UCSD-AML1 (cell line): ENCODE data around the gene SNX15.
"Not testable (repeated sequence)": the region's sequence is repeated elsewhere in the genome, so short reads cannot be mapped to it uniquely, and the experiment has no call there.

Experiments used
- DNase-seq: peaks from one replicate; lab custom pipeline; 2025; ENCODE audit not compliant: unreplicated experiment; lab: John Stamatoyannopoulos, UW

SNX15 gene

GRCh38 chr11:65027213-65028067 is at the start of gene SNX15:
SNX15 (plus strand) TSS chr11:65027439; CDS start chr11:65027538, 99 bp downstream.
- DNase-seq, result peak; percentile 93

- not testable (repeated sequence) for DNase-seq
Observed at GRCh38 chr11:64983339-64983738, 43.9 kb upstream of the SNX15 start.

GRCh38 chr11:64987998-64988854 is 39.0 kb upstream of the SNX15 start:
- no peak for DNase-seq

DNA sequence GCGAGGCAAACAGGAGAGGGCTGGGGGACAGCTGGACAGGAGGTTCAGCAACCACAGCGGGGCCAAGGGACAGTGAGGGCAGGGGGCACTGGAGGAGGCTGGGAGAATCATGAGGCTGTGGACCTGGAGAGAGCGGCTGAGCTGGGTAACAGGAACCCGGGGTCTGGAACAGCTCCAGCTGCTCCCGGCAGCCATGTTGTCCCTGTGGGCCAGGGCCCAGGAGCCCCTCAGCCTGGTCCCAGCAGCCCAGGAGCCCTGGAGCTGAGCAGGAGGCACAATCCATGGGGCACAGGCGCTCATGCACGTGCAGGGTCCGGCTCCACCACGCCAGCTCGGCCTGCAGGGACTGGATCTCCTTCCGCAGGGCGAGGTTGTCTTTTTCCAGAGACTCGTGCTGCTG is 37.8 kb upstream of the SNX15 start:
- no peak for DNase-seq

DNA sequence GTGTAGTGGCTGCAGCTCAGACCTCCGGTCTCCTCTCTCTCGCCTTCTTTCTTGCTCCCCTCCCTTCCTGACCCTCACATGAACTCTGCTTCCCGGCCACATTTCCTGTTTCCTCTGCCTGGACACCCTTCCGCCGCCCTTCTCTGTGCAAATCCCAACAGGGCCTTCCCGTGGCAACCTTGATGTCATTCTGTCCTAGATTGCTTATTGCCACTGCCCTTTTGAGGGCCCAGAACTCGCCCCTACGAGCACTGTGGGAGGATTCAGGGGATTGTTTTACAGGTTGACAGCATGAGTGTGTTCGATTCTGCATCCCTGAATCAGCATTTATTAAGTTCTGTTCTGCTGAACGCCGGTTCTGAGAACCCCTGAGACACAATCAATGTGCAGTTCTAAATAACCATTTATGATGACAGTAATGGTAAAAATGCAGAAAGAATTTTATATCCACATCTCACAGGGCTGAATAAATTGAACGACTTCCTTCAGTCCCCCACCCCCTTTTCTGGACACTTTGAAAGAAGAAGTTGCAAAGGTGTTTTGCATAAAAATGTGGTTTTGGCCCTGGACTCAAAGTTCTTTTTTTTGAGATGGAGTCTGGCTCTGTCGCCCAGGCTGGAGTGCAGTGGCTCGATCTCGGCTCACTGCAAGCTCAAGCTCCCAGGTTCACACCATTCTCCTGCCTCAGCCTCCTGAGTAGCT is 36.9 kb upstream of the SNX15 start:
- peak; percentile 55 for DNase-seq

DNA sequence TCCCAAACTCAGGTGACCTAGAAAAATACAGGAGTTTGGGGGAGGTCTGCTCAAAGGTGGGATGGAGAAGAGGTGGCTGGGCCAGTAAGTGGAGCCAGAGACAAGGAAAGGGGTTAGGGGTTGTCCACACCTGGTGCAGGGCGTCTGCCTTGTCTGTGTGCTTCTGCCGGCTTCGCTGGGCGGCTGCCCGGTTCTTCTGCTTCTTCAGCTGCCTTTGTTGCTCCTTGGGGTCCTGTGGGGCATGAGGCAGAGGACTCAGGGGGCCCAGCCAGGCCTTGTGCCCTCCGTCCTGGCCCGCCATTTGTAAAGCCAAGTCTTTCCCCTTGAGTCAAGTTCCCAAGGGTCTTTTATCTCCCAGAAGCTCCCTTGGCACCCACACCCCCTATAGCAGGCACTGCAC is 32.9 kb upstream of the SNX15 start:
- DNase-seq, result no peak

DNA sequence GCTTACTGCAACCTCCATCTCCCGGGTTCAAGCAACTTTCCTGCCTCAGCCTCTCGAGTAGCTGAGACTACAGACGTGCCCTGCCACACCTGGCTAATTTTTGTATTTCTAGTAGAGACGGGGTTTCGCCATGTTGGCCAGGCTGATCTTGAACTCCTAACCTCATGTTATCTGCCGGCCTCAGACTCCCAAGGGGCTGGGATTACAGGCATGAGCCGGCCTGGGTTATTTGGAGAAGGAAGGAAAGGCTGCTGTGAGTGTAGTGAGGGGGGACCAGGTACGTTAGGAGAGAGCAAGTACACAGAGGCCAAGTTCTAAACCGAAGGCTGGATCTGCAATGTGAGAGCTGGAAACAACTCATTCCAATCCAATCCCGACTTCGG is 30.9 kb upstream of the SNX15 start:
- DNase-seq, result no peak

DNA sequence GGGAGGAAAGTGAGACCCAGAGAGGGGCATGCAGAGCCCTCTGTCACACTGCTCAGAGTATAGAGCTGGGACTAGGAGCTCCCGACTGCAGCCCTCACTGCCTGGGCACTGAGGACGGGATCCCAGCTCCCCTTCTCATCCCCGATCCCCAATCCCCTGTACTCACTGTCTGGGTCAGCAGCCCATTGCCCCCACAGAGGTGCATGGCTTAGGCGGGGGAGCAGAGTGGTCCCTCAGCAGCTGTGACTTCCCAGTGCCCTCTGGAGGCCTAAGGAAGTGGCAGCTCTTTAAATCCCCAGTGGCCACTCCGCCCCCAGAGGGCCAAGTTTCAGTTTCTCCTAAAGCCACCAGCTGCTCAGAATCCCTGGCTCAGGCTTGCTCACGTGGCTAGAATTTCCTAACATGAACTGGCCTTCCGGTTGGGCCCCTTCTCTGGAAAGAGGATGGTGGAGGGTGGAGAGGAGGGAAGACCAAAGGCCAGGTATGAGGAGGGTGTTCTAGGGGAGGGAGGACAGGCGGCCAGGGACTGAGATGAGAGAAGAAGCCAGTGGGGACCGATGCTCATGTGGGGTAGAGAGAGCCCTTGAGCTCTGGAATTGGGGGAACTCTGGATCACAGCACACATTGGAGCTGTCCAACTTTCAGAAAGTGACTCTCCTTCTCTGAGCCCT is 30.4 kb upstream of the SNX15 start, which contains the start of gene BATF2:
TSS of gene BATF2 (minus strand) at position 262 of the 671 bp plus-strand sequence. CDS start at position 205, 57 bp downstream.
- peak; percentile 82 for DNase-seq

GRCh38 chr11:64998141-64998540 is 29.1 kb upstream of the SNX15 start:
- no peak for DNase-seq

DNA sequence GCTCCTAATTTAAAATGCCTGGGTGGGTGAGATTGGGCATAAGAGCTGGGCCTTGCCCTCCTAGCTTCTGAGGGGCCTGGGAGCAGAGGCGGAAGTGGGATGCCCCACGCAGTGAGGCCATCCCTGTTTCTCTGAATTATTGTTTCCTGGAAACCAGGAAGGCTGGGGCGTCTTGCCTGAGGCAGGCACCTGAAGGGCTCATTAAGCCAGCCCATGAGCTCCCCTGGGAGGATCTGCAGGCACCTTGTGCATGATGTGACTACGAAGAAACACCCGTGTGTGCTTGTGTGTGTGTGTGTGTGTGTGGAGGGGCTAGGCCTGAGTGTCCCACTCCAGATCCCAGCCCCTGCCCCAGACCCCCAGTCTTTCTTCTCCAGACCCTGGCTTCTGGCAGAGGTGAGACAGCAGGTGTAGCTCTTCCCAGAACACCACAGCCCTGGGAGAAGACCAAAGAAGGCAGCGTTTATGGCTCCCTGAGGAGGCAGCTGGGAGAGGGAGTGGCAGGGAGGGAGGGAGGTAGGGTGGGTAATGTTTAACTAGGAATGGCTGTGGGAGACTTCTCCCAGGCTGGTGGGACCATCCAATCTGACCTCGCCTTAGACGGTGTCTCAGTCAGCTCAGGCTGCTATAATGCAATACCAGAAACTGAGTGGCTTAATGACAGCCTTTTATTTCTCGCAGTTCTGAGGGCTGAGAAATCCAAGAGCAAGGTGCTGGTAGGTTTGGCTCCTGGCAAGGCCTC is 28.4 kb upstream of the SNX15 start:
- no peak for DNase-seq

- DNase-seq, result no peak
Observed at GRCh38 chr11:64999478-64999877, 27.8 kb upstream of the SNX15 start.

DNA sequence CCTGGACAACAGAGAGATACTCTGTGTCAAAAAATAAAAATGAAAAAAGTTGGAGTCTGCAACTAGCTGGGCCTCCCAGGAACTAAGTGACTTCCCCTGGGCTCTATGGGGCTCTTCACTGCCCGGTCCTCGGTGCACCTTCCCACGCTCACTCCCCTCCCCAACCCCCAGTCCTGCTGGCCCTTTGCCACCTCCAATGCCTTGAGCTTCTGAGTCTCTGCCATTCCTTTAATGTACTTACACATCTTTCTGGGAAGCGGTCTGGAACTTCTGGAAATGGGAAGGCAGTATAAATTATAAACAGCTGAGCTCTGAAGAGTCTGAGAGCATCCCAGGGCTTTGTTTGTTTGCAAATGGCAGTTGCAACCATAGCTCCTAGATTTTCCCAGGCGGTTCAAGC is 24.5 kb upstream of the SNX15 start:
- no peak for DNase-seq

DNA sequence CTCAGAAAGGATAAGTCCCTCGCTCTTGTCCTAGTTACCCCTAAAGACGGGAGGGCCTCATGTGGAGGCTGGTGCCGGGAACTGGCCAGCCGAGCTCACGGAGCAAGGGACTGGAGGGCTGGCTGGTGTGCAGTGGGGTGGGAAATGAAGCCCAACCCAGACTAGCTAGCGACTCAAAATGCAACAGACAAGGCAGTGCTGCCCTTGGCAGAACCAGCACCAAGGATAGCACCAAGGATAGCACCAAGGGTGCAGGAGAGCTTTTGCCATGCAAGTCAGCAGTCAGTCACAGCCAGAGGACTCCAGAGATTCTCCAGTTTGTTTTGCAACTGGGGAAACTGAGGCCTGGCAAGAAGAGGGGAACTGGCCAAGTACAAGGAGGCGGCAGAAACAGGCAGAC is 24.0 kb upstream of the SNX15 start:
- DNase-seq, result no peak

DNA sequence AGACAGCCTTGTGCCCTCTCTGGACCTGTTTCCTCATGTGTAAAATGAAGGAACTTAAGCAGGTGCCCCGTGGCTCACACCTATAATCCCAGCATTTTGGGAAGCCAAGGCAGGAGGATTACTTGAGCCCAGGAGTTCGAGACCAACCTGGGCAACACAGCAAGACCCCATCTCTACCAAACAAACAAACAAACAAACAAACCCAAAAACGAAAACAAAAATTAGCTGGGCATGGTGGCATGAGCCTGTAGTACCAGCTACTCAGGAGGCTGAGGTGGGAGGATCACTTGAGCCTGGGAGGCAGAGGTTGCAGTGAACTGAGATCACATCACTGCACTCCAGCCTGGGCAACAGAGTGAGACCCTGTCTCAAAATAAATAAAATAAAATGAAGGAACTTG is 23.3 kb upstream of the SNX15 start:
- DNase-seq, result not testable (repeated sequence)

DNA sequence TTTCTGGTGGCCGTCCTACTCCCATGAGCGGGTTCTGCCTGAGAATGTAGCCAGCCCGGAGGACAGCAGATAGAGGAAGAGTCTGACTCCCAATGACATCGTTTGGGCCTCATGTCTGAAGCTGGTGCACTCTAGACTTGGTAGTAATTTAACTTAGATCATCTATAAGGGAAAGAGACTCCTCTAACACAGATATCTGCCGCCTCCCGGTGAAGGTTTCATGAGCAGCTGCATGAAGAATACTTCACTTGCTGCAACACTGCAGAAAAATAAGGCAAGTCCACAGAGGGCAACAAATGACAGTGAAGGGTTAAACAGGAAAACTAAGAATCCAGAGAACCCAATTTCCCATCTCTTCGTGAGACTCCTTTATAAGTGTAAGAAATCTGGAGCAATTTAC is 19.2 kb upstream of the SNX15 start:
- no peak for DNase-seq

- DNase-seq, result no peak
Observed at GRCh38 chr11:65008873-65009272, 18.4 kb upstream of the SNX15 start.

GRCh38 chr11:65013130-65013887 is 13.9 kb upstream of the SNX15 start:
- peak; percentile 93 for DNase-seq

DNA sequence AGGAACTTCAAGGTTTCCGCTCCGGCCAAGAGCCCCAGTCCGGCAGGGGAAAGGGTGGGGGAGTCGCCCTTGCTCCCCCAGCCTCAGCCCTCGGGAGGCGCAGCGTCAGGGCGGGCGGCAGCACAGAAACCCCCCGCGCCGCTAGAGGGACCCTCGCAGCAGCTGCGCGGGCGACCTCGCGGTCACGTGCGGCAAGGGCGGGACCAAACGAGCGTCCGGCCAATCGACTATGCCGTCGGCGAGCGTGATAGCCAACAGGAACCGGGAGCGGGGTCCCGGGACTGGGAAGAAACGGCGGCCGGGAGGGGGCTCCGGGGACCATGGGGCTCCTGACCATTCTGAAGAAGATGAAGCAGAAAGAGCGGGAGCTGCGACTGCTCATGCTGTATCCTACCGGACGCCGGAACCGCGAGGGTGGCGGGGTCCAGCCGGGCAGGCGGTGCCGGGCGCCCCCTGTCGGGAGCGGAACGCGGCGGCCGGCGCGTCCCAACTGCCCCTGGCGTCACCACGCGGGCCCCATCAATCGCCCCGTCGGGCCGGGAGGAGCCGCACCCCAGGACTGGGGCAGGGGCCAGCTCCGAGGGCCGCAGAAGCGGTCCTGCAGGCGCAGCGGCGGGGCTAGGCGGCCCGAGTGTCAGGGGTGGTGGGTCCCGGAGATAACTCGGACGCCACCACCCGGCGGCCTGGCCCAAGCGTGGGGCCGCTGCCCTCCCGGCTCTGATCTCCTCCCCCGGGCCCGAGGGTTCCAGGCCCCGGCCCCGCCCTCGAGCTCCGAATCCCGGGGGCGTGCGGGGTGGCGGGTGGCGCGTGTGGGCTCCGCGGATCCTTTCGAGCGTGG is 13.1 kb upstream of the SNX15 start, which contains the start of gene ARL2:
TSS of gene ARL2 (plus strand) at position 273 of the 838 bp plus-strand sequence. CDS start at position 321, 48 bp downstream.
- peak; percentile 91 for DNase-seq
